ENCODE measurements around the gene GRHL1.

The GRHL1 gene

DNA sequence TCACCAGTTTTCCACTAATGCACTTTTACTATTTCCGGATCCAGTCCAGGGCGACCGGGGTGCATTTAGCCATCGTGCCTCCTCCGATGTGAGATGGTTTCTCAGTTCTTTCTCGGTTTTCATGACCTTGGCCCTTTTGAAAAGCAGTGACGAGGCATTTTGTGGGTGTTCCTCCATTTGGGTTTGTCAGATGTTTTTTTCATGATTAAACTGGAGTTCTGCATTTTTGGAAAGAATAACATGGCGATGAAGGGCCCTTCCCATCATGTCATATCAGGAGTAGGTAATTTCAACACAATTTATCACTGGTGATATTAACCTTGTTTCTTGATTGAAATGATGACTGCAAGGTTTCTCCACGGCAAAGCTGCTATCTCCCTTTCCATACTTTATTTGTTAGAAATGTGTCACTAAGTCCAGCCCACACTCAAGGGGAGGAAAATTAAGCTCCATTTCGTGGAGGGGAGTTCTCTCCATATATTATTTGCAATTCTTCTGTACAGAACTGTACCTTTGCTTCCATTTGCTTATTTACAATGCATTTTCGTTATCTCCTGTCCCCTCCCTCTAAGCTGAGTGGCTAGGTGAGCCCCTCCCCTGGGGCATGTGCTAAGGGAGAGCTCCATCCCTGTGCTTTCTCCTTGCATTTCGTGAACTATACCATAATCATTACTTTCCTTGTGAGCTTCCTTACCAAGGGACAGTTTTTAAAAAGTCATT is 83.0 kb downstream of the GRHL1 start:
- H3K27me3 ChIP-seq (ENCODE audit: control insufficient read depth, insufficient read depth, low read length), result no peaks in the 10 kb centered on the region
- no peak overlapping the region for H3K9ac ChIP-seq (ENCODE audit: low read depth, low read length)
- no peaks in the 10 kb centered on the region for H3K9me3 ChIP-seq (replicated peaks; ENCODE audit: low read length)
- no peak overlapping the region for H3K4me2 ChIP-seq (ENCODE audit: low read length)
- H3K4me1 ChIP-seq (ENCODE audit: control insufficient read depth, insufficient read depth, low read length), result peaks cover 25% of the 10 kb centered on the region
- H3K36me3 ChIP-seq (ENCODE audit: insufficient read depth, low read length), result no peaks in the 10 kb centered on the region
- no peak overlapping the region for H3K4me3 ChIP-seq (ENCODE audit: low read length)

DNA sequence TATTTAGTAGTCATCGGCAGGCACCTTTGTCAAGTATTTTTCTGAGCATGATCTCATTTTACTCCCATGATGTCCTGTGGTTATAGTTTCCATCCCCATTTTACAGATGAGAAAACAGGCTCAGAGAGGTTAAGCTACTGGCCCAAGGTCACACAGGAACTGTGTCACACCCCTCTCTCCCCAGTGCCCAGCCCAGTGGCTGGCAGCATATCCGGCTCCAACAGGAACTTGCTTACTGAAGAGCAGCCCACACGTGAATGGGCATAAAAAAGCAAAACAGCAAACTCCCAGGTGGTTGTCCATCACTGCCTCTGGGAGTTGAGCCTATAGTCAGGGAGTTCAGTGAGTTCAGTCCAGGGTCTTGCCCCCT is 83.5 kb downstream of the GRHL1 start:
- no peak overlapping the region for H3K4me3 ChIP-seq (ENCODE audit: low read length)
- no peaks in the 10 kb centered on the region for H3K36me3 ChIP-seq (ENCODE audit: insufficient read depth, low read length)
- H3K9ac ChIP-seq (ENCODE audit: low read depth, low read length), result no peak overlapping the region
- no peaks in the 10 kb centered on the region for H3K27me3 ChIP-seq (ENCODE audit: control insufficient read depth, insufficient read depth, low read length)
- no peaks in the 10 kb centered on the region for H3K9me3 ChIP-seq (replicated peaks; ENCODE audit: low read length)
- no peak overlapping the region for H3K4me2 ChIP-seq (ENCODE audit: low read length)
- H3K4me1 ChIP-seq (ENCODE audit: control insufficient read depth, insufficient read depth, low read length), result peaks cover 25% of the 10 kb centered on the region

DNA sequence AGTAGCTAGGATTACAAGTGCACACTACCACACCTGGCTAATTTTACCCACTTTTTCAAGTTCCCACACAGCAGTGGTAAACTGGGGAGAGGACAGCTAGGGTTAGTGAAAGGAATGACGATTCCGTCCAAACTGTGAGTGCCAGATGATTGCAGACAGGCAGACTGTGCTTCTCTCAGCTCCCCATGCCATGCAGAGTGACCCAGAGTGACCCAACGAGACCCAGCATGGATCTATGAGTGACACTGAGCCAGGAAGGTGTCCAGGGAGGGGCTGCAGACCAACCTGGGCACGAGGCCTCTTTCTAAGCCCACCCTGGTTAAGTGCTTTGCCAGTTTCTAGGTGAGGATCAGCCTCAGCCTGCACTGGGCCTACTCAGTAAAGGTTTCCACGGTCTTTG is 84.1 kb downstream of the GRHL1 start:
- H3K36me3 ChIP-seq (ENCODE audit: insufficient read depth, low read length), result no peaks in the 10 kb centered on the region
- no peak overlapping the region for H3K4me3 ChIP-seq (ENCODE audit: low read length)
- peaks cover 2% of the 10 kb centered on the region for H3K27me3 ChIP-seq (ENCODE audit: control insufficient read depth, insufficient read depth, low read length)
- peaks cover 28% of the 10 kb centered on the region for H3K4me1 ChIP-seq (ENCODE audit: control insufficient read depth, insufficient read depth, low read length)
- H3K9me3 ChIP-seq (replicated peaks; ENCODE audit: low read length), result no peaks in the 10 kb centered on the region
- no peak overlapping the region for H3K9ac ChIP-seq (ENCODE audit: low read depth, low read length)
- peak overlapping the region; percentile 50 for H3K4me2 ChIP-seq (ENCODE audit: low read length)

DNA sequence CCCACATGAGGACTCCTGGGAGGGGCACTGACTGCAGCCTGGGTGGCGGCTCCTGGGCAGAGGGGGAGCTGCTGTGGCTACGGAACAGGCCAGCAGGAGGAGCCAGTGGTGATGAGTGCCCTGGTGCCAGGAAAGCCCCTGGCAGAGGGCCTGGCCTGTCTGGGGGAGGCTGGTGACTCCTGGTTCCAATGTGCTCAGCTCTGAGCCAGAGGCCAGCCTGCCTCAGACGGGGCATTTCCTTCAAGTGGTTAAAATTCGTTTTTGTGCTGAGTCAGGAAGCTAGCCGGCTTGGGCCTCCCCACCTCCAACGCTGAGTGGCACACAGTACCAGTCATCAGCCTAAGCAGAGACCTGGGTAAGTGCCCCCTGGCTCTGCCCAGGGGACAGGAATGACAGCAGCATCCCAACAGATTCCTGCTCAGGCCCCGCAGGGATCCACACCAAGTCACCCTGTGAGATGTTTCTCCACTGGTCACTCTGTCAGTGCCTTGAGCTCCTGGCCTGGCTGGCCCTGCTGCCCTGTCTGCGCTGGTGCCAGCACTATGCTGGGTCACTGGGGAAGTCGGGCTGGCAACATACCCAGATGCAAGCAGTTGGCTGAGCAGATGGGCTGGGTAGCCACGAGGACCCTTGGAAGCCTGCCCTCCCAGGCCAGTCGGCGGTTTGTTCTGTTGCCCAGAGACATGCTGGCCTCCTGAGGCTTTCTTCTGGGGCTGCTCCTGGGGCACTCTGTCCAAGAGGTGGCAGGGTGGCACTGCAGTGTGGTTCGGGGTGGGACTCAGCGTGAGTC is 84.8 kb downstream of the GRHL1 start:
- Histone ChIP-seq H3K9ac (ENCODE audit: low read depth, low read length) (peak overlapping the region; percentile 54), H3K27me3 (ENCODE audit: control insufficient read depth, insufficient read depth, low read length) (peaks cover 3% of the 10 kb centered on the region), H3K4me1 (ENCODE audit: control insufficient read depth, insufficient read depth, low read length) (peaks cover 29% of the 10 kb centered on the region), H3K4me2 (ENCODE audit: low read length) (peak overlapping the region; percentile 50), H3K36me3 (ENCODE audit: insufficient read depth, low read length) (no peaks in the 10 kb centered on the region), H3K4me3 (ENCODE audit: low read length) (peak overlapping the region; percentile 16), H3K9me3 (replicated peaks; ENCODE audit: low read length) (no peaks in the 10 kb centered on the region)

DNA sequence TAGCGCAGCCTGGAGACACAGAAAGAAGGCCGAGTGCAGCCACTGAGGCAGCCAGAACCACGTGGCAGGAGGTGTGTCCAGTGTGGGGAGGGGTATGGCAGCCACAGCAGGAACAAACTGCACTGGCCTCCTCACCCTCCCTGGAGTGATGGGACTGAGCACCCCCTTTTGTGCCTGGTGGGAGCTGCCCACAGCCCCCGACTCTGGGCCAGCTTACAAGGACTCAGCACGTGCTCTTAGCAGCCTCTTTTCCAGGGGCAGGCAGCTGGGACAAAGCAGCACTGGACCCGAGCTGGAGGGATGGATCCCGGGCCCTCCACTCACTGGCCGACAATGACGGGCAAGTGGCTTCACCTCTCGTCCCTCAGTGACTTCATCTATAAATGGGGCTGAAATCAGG is 86.6 kb downstream of the GRHL1 start:
- peaks cover 33% of the 10 kb centered on the region for H3K4me1 ChIP-seq (ENCODE audit: control insufficient read depth, insufficient read depth, low read length)
- no peak overlapping the region for H3K4me3 ChIP-seq (ENCODE audit: low read length)
- H3K27me3 ChIP-seq (ENCODE audit: control insufficient read depth, insufficient read depth, low read length), result peaks cover 3% of the 10 kb centered on the region
- no peaks in the 10 kb centered on the region for H3K36me3 ChIP-seq (ENCODE audit: insufficient read depth, low read length)
- no peaks in the 10 kb centered on the region for H3K9me3 ChIP-seq (replicated peaks; ENCODE audit: low read length)
- no peak overlapping the region for H3K4me2 ChIP-seq (ENCODE audit: low read length)
- H3K9ac ChIP-seq (ENCODE audit: low read depth, low read length), result no peak overlapping the region

DNA sequence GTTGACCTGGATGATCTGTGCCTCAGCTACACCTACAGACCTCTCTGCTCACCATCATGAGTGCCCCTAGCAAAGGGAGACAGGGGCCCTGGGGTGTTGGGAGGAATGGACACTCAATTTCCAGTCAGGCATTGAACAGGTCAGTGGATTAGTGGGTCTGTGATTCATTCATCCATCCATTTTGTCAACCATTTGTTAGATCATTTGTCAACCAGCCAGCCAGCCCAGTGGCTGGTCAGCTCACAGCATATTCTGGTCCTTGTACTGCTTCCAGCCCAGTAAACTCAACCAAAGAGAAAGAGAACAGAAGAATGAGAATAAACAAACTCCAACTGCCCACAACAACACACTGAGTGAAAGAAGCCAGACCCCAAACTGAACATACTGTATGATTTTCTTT is 87.2 kb downstream of the GRHL1 start:
- no peak overlapping the region for H3K4me3 ChIP-seq (ENCODE audit: low read length)
- no peaks in the 10 kb centered on the region for H3K36me3 ChIP-seq (ENCODE audit: insufficient read depth, low read length)
- H3K27me3 ChIP-seq (ENCODE audit: control insufficient read depth, insufficient read depth, low read length), result peaks cover 3% of the 10 kb centered on the region
- H3K9ac ChIP-seq (ENCODE audit: low read depth, low read length), result no peak overlapping the region
- H3K9me3 ChIP-seq (replicated peaks; ENCODE audit: low read length), result no peaks in the 10 kb centered on the region
- H3K4me2 ChIP-seq (ENCODE audit: low read length), result no peak overlapping the region
- H3K4me1 ChIP-seq (ENCODE audit: control insufficient read depth, insufficient read depth, low read length), result peaks cover 35% of the 10 kb centered on the region

DNA sequence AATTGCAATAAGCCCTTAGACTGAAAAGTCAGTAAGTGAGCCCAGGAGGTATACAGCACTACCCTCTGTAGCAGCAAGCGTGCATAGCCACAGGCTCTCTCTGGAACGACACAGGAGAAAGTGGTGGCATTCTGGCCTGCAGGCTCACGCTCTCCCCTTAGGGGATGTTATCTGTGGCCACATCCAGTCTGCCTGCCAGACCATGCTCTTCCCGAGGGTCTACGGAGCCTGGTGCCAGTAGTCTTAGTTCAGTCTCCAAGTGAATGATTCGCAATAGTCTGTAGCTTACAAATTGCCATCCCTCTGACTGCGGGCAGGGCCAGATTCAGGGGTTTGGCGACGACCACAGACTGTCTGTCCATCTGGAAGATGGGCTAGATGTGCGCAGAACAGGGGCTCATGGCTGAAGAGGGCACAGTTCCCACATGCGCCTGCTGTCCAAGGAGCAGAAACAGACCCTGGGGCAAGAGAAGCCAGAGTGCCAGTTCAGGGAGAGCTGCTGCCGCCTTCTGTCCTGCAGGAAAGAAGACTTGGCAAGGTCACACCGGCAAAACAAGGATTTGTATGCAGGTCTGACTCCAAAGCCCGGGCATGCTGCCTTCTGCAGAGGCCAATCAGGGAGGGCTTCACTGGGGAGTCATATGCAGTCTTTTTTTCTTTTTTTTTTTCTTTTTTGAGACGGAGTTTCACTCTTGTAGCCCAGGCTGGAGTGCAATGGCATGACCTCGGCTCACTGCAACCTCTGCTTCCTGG is 88.3 kb downstream of the GRHL1 start:
- H3K36me3 ChIP-seq (ENCODE audit: insufficient read depth, low read length), result no peaks in the 10 kb centered on the region
- H3K9ac ChIP-seq (ENCODE audit: low read depth, low read length), result no peak overlapping the region
- peaks cover 35% of the 10 kb centered on the region for H3K4me1 ChIP-seq (ENCODE audit: control insufficient read depth, insufficient read depth, low read length)

DNA sequence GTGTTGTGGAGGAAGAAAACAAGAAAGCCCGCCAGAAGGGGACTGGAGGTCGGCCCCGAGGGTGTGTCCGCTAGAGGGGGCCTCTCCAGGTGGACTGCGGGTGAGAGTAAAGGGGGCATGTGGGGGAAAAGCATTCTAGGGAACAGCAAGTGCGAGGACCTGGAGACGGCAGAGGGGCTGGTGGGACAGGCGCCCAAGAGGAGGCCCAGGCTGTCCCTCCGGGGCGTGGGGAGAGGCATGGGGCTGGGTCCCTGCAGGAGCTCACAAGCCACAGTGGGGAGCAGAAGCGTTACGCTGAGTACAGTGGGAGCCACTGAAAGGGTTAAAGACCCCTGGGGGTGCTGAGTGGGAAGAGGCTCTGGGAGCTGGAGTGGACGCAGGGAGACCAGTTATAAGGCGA is 90.2 kb downstream of the GRHL1 start:
- no peaks in the 10 kb centered on the region for H3K36me3 ChIP-seq (ENCODE audit: insufficient read depth, low read length)
- H3K9ac ChIP-seq (ENCODE audit: low read depth, low read length), result no peak overlapping the region
- H3K4me3 ChIP-seq (ENCODE audit: low read length), result no peak overlapping the region
- H3K27me3 ChIP-seq (ENCODE audit: control insufficient read depth, insufficient read depth, low read length), result peaks cover 3% of the 10 kb centered on the region
- H3K9me3 ChIP-seq (replicated peaks; ENCODE audit: low read length), result no peaks in the 10 kb centered on the region
- no peak overlapping the region for H3K4me2 ChIP-seq (ENCODE audit: low read length)
- peaks cover 24% of the 10 kb centered on the region for H3K4me1 ChIP-seq (ENCODE audit: control insufficient read depth, insufficient read depth, low read length)

More for the DNA sequence above, 88.3 kb downstream of the GRHL1 start:
- H3K4me3 ChIP-seq (ENCODE audit: low read length), result no peak overlapping the region
- H3K27me3 ChIP-seq (ENCODE audit: control insufficient read depth, insufficient read depth, low read length), result peaks cover 3% of the 10 kb centered on the region
- no peak overlapping the region for H3K4me2 ChIP-seq (ENCODE audit: low read length)
- H3K9me3 ChIP-seq (replicated peaks; ENCODE audit: low read length), result no peaks in the 10 kb centered on the region

DNA sequence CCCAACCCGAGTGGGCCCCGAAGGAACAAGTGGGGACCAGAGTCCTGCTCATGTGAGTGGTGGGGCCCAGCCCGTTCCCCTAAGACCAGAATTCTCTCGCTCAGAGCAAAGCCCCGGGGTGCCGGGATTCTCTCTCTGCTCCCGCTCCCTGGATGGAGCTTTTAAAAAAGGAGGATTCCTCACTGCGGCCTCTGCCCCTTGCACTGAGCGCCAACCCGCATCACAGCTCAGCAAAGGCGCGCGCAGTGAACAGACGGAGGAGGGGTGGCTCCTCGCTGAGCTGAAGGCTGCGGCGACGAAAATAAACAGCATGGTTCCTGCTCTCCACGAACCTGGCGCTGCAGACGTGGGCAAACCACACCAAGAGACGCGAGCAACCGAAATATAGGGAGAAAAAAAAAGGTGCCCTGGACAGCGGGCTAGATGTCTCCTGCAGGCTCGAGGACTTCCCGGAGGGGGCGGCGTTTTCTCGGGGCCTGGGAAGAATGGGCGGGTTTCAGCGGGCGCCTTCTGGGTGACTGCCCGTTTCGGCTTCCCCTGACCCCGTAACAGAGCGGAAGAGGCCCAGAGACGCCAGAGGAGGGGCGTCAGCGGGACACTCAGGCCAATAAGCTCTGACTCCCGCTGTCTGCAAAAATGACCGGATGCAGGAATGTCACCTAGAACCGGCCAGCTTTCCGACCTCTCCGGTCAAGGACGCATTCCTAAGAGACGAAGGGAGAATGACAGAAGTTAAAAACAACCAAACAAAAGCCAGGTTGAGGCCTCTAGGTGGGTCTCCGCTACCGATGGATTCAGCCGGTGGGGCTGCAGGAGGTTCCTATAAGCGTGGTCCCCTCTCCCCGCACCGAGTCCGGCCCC is 91.0 kb downstream of the GRHL1 start:
- H3K4me1 ChIP-seq (ENCODE audit: control insufficient read depth, insufficient read depth, low read length), result peaks cover 16% of the 10 kb centered on the region

DNA sequence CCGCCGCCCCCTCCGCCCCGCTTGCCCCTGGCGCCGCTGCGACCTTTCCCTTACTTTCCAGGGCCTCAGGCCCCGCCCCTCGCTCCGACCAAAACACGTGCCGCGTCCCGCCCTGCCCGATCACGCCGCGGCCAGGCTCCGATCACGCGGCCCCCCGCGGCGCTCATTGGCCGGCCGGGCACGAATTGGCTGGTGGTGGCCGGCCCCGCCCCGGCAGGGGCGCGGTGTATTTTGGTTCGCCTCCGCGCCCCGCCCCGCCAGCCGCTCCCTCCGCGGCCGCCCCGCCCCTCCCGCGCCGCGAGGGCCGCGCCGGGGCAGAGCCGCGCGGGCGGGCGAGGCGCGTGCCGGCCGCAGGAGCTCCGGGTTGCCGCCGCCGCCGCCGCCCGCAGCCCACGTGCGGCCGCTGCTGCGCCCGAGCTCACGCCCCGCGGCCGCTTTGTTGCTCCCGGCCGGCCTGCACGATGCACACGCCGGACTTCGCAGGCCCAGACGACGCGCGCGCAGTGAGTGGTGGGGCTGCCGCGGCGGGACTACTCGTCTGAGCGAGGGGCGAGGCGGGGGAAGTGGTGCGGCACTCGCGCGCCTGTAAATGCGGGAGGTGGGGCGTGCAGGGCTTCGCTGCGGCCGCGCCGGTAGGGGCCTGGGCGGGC is 91.9 kb downstream of the GRHL1 start, which contains the start of gene KLF11:
Gene KLF11, plus strand, starts transcription at position 295 of the 650 bp plus-strand sequence. Its CDS starts 167 bp downstream, at position 462.
- H3K4me2 ChIP-seq (ENCODE audit: low read length), result peak within 1 kb of the TSS; percentile 87
- no peaks in the 10 kb centered on the region for H3K36me3 ChIP-seq (ENCODE audit: insufficient read depth, low read length)
- H3K9ac ChIP-seq (ENCODE audit: low read depth, low read length), result peak within 1 kb of the TSS; percentile 82
- H3K9me3 ChIP-seq (replicated peaks; ENCODE audit: low read length), result no peaks in the 10 kb centered on the region
- H3K4me3 ChIP-seq (ENCODE audit: low read length), result peak within 1 kb of the TSS; percentile 73
- peaks cover 10% of the 10 kb centered on the region for H3K4me1 ChIP-seq (ENCODE audit: control insufficient read depth, insufficient read depth, low read length)
- peaks cover 3% of the 10 kb centered on the region for H3K27me3 ChIP-seq (ENCODE audit: control insufficient read depth, insufficient read depth, low read length)

More for the DNA sequence above, 91.0 kb downstream of the GRHL1 start:
- H3K4me2 ChIP-seq (ENCODE audit: low read length), result peak overlapping the region; percentile 55
- peaks cover 3% of the 10 kb centered on the region for H3K27me3 ChIP-seq (ENCODE audit: control insufficient read depth, insufficient read depth, low read length)
- H3K9me3 ChIP-seq (replicated peaks; ENCODE audit: low read length), result no peaks in the 10 kb centered on the region
- no peaks in the 10 kb centered on the region for H3K36me3 ChIP-seq (ENCODE audit: insufficient read depth, low read length)
- H3K4me3 ChIP-seq (ENCODE audit: low read length), result peak overlapping the region; percentile 19
- no peak overlapping the region for H3K9ac ChIP-seq (ENCODE audit: low read depth, low read length)
